Endometrial microvascular endothelial cells (primary cell): Measurements from ENCODE around the gene CRX. TPM values are rescaled to one million over a fixed set of nuclear protein-coding genes. Genes with fewer than 3 reads are reported as not detected.
"Not testable (repeated sequence)": the region's sequence is repeated elsewhere in the genome, so short reads cannot be mapped to it uniquely, and the experiment has no call there.

Source experiments
- in situ Hi-C: cut with HindIII; loops from 2 replicates; pipeline ENCODE4 v1.10.0; 2017; ENCODE audit warnings: low sequenced_read_pairs, low pct_unique_long_range_greater_than_20kb; ENCODE audit errors: inconsistent ontology term
- total RNA-seq: library from RNA; depleted of rRNA; stranded (reverse); fragments of >200 nt; gene quantifications from one replicate; pipeline ENCODE4 v1.2.3, GENCODE V29; 2015; ENCODE audit errors: inconsistent ontology term

CRX gene
- total RNA-seq, 1 donor from 2014 or later: not detected

DNA sequence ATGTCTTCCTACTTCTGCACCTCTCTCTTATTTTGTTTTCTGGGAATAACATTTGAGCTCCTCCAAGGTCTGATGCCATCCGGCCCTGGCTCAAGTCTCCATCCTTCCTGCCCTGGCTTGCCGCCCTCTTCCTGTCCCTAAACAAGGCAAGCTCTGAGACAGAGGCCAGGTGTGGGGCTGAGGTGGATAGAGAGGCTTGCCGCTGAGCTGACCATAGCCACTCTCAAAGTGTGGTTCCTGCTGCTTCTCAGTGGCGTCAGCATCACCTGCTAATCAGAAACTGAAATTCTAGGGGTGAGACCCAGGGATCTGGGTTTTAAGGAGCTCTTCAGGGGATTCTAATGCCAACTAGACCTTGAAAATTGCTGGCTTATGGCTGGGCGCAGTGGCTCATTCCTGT is 31.3 kb downstream of the CRX start:
- in situ Hi-C loops: no loop called here

DNA sequence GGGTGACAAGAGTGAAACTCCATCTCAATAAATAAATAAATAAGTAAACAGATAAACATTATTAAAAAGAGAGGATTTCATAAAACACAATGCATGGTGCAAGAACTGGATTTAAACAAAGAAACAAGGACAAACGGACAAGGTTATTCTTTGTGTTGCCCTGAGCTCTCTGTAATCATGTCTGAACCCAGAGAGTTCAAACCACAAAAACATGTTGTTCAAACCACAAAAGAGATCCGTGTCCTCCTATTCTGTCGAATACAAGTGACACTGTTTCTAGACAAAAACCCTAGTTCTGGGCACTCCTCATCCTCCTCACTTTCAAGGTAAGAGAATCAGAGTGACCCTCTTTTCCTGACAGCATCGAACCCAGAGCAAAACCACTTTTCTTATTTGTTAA is 32.7 kb downstream of the CRX start:
- in situ Hi-C loops: no loop called here

DNA sequence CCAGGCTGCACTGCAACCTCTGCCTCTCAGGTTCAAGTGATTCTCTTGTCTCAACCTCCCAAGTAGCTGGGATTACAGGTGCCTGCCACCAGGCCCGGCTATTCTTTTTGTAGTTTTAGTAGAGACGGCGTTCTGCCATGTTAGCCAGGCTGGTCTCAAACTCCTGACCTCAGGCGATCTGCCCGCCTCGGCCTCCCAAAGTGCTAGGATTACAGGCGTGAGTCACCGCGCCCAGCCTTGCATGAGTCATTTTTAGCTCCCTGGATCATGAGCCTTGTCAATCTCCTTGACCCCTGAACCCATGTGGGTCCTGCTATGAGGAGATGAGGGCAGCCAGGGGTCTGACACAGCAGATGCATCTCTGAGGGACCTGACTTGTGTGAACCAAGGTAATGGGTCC is 36.5 kb downstream of the CRX start:
- in situ Hi-C loops: not testable (repeated sequence)

DNA sequence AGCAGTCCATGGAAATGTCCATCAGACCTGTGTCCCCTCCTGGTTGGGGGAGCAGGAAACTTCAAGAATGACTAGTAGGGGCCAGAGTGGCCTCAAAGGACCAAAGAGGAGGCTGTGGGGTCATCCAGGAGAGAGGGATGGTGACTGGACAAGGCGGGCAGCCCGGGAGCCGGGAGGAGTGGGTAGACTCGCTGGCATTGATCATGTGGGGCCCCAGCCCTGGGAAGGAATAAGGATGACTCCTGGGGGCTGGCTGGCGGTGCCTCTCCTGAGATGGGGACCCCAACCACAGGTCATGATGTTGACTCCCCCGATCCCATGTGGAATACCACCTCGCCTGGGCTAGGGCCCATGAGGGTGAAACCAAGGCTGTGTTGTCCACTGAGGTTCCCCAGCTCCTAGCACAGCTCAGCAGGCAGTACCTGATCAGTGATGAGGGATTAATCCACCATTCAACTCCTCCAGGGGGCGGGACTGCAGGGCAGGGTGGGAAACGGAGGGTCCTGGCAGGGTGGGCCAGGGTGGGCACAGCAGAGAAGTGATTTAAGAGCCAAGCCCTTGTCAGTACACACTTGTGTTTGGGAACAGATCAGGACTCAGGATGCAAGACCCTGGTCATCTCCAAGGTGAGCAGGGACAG is 37.0 kb downstream of the CRX start, which contains the start of gene TPRX2:
Gene TPRX2, plus strand, starts transcription at position 590 of the 640 bp plus-strand sequence. Its CDS starts 12 bp downstream, at position 602.
- in situ Hi-C loops: not testable (repeated sequence)

DNA sequence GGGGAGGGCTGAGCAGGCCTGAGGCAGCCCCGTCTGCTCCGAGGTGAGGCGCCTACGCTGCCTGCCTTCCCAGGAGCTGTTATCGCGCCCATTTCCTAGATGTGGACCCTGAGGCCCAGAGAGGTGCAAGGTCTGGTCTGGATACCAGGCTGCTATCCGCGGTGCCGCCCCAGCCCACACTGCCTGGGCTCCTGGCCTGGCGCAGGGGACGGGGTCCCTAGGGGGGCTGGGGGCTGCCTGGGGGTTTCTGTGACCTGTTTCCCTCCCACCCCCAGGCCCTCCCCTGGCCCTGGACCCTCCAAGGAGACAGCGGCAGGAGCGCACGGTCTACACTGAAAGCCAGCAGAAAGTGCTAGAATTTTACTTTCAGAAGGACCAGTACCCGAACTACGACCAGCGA is 38.1 kb downstream of the CRX start:
- in situ Hi-C loops: not testable (repeated sequence)

DNA sequence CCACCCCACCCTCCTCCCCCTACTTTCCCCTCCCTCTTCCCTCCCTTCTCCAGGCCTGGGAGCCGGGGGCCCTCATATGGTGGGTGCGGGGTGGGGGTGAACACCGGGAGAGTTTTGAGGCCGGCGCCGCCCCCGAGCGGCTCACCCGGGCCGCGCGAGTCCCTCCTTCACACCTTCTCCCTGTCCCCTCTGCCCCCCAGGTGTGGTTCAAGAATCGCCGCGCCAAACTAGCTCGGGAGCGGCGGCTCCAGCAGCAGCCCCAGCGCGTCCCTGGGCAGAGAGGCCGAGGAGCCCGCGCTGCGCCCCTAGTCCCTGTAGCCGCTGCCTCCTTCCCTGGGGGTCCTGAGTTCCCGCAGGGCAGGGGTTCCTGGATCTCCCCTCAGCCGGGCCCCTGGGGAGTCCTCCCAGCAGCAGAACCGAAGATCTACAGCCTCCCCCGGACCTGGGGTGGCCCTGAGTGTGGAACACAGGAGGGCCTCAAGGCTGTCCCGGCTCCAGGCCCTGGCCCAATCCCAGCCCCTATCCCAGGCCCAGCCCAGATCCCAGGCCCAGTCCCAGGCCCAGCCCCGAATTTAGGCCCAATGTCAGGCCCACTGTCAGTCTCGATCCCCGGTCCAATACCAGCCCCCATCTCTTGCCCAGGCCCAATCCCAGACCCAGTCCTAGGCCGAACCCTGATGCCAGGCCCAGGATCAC is 39.0 kb downstream of the CRX start:
- in situ Hi-C loops: no loop called here

DNA sequence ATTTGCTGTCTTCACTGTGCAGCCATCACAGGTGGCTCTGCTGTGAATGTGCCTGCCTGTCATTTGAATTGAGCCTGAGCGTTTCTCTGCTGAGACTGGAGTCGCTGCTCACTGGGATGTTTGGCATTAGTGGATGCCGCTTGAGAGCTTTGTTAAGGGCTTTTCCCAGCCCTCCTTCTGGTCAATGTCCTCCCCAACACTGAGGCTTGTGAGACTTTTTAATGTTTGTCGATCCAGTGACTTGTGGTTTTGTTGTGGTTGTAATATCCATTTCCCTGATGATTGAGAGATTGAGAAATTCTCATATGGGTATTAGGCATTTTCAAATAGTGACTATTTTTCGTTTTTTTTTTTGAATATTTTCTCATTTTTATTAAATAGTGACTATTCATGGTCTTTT is 39.9 kb downstream of the CRX start:
- in situ Hi-C loops: no loop called here

DNA sequence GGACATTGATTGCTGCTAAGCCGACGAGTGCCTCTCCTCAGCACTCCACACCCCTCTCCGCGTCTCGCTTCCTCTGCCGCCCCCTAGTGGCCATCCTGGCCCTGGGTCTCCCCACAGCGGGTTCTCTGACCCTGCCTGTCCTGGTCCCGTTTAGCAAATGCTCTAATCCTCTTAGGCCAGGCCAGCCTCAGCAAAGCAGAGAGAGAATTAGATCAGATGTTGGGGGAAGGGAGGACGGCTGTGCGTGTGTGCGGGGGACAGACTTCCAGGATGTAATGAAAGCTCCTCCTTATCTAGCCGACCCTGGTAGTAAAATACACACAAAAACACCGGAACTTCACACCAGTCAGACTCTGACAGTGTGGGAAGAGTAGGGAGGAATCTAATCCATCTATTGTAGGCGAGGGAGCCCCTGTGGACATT is 41.8 kb downstream of the CRX start:
- in situ Hi-C loops: no loop called here

DNA sequence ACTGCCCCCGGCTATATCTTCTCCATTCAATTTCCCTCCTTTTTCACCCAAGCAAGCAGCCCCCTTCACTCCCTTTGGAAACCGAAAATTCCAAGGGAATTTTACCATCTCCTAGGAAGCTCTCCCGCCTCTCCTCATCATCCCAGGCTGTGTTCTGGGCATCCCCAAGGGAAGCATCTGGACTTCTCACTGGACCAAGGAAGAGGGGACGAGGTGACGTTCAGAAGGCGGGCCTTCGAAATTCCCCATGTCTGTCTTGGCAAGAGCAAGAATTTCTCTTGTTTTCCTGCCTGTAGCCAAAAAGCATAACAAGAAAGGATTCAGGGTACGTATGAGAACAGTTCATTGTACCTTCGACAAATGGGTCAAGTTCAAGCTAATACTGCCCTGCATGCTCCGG is 43.4 kb downstream of the CRX start:
- in situ Hi-C loops: no loop called here

DNA sequence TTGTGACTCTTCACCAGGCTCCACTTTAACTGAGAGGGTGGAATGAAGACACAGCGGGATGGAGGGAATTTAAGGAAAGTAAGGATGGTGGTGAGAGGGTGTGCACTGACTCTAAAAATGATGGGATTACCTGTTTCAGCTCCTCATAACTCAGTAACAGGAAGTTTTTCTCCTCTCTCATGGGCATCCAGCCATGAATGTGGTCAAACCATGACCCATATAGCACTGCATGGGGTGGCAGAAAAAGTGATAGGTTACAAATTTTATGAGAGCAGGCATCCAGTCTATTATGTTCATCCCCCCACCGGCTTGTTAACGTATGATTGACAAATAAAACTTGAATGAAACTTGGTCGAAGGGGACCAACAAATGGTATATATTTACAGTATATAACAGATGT is 57.2 kb downstream of the CRX start:
- in situ Hi-C loops: no loop called here

DNA sequence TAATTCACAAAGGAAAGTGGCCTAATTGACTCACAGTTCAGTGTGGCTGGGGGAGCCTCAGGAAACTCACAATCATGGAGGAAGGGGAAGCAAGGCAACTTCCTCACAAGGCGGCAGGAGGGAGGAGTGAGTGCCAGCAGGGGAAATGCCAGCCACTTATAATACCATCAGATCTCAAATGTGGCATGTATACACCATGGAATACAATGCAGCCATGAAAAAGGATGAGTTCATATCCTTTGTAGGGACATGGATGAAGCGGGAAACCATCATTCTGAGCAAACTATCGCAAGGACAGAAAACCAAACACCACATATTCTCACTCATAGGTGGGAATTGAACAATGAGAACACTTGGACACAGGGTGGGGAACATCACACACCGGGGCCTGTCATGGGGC is 57.6 kb downstream of the CRX start:
- in situ Hi-C loops: not testable (repeated sequence)

DNA sequence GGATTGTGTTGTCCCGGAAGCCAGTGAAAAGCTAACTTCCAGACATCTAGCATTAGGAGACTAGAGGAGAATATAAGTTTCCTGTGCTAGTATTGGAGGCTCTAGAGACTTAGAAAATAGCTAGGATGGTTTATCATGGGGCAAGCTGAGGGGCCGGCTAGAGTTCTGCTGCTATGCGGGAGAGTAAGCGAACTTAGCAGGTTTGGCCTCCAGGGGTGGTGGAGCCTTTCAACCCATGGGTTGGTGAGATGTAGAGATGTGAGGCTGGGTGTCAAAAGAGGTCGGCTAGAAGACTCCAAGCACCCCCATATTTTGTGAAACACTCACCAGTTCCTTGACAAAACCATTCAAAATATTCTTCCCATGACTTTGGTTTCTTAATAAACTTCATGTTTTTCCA is 60.0 kb downstream of the CRX start:
- in situ Hi-C loops: no loop called here

DNA sequence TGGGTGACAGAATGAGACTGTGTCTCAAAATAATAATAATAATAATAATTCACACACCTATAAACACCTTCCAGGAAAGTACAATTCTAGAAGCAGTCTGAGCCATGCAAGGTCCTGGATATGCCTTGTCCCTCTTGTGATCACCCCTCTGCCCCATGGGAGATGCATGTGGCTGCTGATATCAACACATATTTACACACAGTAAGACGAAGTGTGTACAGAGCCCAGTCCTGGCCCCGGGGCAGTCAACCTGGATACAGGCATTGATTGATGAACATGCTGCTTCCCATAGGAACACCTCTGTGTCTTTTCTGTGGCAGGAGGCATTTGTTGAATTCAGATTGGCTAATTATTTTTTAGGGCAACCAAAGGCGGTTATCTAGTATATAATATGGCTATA is 61.2 kb downstream of the CRX start:
- in situ Hi-C loops: no loop called here

DNA sequence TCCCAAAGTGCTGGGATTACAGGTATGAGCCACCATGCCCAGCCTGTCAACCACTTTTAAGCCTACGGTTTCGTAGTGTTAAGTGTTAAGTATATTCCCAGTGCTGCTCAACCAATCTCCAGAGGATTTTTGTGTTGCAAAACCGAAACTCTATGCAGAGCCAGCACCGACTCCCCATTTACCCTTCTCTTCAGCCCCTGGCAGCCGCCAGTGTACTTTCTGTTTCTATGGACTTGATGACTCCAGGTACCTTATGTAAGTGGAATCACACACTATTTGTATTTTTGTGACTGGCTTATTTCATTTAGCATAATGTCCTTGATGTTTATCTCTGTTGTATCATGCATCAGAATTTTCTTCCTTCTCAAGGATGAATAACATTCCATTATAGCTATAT is 63.3 kb downstream of the CRX start:
- in situ Hi-C loops: no loop called here

DNA sequence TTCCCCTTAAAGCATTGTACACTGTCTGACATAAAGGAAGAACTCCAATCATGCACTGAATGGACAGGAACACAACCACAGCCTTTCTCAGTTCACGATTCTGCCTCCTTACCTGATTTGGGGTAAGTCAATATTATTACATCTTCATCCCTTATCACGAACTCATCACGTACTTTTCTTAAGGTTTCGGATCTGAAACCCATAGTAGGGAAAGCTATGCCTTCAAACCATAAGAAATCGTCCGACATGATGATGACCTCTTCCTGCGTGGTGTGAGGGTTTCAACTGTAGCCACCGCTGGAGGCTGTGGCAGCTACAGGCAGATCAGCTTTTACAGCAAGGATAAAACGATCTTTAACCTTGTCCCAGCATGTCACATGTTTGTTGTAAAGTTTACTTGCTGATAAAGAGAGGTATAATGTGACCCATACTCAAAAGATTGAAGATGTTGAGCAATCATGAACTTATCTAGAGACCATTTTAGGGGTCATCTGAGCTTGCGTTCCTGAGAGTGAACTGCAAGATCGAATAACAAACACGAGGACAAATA is 64.3 kb downstream of the CRX start, which contains the start of gene SULT2A1:
Gene SULT2A1, minus strand, starts transcription at position 306 of the 550 bp plus-strand sequence. Its CDS starts 58 bp downstream, at position 248.
- in situ Hi-C loops: no loop called here

DNA sequence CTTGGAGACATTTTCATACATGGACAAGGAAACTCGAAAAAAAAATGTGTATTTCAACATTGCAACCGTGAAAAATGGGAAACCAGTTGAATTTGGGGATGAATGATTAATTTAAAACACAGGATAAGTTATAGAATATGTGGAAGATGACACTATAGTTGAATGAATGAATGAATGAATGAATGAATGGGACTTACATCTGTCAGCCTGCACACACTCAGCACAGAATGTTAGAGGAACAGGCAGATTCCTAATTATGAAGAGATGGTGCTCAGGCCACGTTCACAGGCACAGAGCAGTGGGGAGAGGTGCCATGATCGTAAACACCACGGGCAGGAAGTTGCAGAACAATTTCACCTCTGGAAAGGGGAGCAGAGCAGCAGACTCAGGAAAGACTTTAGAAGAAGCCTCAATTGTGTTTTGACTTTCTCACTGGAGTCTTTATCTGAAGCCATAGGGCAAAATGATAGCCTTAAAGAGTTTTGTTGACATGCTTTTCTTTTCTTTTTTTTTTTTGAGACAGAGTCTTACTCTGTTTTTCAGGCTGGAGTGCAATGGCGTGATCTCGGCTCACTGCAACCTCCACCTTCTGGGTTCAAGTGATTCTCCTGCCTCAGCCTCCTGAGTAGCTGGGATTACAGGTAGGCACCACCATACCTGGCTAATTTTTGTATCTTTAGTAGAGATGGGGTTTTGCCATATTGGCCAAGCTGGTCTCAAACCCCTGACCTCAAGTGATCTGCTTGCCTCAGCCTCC is 69.3 kb downstream of the CRX start:
- in situ Hi-C loops: no loop called here

DNA sequence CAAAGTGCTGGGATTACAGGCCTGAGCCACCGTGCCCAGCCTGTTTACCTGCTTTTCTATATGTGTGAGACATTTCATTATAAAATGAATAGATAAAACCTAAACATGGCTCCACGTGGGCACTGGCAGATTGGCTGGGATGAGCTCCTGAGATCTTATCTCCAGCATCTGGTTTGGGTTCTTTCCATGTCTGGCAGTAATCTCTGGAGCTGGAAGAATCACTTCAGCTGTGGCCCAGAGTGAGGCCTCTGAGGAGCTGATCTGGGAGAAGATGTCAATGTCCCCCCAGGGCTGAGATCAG is 69.8 kb downstream of the CRX start:
- in situ Hi-C loops: no loop called here

DNA sequence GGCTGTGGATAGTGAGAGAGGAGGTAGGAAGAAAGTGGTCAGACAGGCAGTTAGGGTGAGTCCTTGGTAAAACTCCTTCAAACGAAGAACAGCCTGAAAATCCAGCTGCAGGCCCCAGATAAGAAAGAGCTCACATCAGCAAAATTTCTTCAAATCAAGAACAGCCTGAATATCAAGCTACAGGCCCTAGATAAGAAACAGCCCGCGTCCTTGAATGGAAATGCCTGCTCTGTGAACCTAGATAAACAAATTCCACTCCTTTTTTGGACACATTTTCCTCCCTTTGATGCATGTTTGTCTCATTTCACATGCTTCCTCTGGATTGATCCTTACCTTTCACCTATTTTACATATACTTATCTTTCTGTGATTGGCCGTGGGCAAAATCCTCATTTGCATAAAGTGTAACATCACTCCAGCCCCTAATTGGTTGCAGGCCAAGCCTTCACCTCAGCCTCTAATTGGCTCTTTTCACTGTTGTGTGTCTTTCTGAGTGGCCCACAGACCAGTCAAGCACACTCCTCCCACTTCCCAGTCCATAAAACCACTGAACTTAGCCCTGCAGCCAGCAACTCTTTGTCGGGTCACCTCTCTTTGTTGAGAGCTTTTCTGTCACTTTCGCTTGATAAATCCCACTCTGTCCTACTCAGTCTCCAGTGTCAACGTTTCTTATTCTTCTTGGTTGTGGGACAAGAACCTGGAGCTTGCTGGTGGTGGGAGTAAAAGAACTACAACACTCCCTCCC is 70.4 kb downstream of the CRX start:
- in situ Hi-C loops: no loop called here
